Testis (tissue), 3 donors: ENCODE results near the gene SNAP47. TPM values are rescaled to one million over a fixed set of nuclear protein-coding genes. Genes with fewer than 3 reads are reported as not detected.

ENCODE experiments used
- DNase-seq: peaks from one replicate; pipeline ENCODE4 v3.0.0-alpha.2; 2019
- H3K27ac ChIP-seq, 2 donors: fragments of 200-600 bp; sonication (generic); one replicate each; pipeline ENCODE4 v1.5.1; 2019
- H3K27me3 ChIP-seq: fragments of 200-600 bp; sonication (generic); one replicate; pipeline ENCODE4 v1.5.1; 2019
- H3K36me3 ChIP-seq: fragments of 200-600 bp; sonication (generic); one replicate; pipeline ENCODE4 v1.5.1; 2017; ENCODE audit warnings: low read depth; ENCODE audit errors: missing control alignments
- H3K4me1 ChIP-seq: fragments of 200-600 bp; sonication (generic); one replicate; pipeline ENCODE4 v1.5.1; 2019
- H3K4me3 ChIP-seq, 2 donors: fragments of 200-600 bp; sonication (generic); one replicate each; pipeline ENCODE4 v1.5.1; 2017 to 2019
- H3K9me3 ChIP-seq: fragments of 200-600 bp; sonication (generic); one replicate; pipeline ENCODE4 v1.5.1; 2017
- POLR2A ChIP-seq: fragments of 450-650 bp; IDR thresholded peaks from one replicate; pipeline ENCODE4 v1.6.1; 2017; ENCODE audit warnings: antibody characterized with exemption, mild to moderate bottlenecking, moderate library complexity
- WGBS, 2 donors: methylation state at CpG; one replicate each; pipeline ENCODE4 v1.1.5; 2018; 5-methylcytosine and 5-hydroxymethylcytosine counted together
- intact Hi-C: fragments of 100-400 bp; cut with DNase I; formaldehyde crosslinking; loops from one replicate; pipeline ENCODE4 v1.15.1; 2023; ENCODE audit warnings: low total_unique reads
- polyA plus RNA-seq: library from polyadenylated mRNA; stranded (reverse); fragments of 350-450 nt; fragmentation: Illumina TruSeq; extraction: RNeasy Lipid Tissue Mini Kit (QIAGEN cat#74804); gene quantifications from one replicate; pipeline ENCODE4 v1.2.3, GENCODE V29; 2014; ENCODE audit warnings: low read depth, low replicate concordance; ENCODE audit not compliant: insufficient read depth
- total RNA-seq, 2 donors: library from RNA; depleted of rRNA; stranded (reverse); fragments of >200 nt; gene quantifications; one replicate each; pipeline ENCODE4 v1.2.3, GENCODE V29; 2016
- TF ChIP-seq, protein P1 (sequence below), 3 experiments: fragments of 450-650 bp in 2 of 3; fragments of 200-600 bp in 1 of 3; sonication (generic) in 1 of 3; IDR thresholded peaks; one replicate each; pipeline ENCODE4 v1.5.1; 2016 to 2019; ENCODE audit warnings: antibody characterized with exemption in 3 of 3, mild to moderate bottlenecking in 2 of 3, moderate library complexity in 1 of 3

SNAP47 gene
- total and polyA plus RNA-seq, 3 donors from 2014 or later, result 72.2 to 80.3 (median 77.6) TPM

DNA sequence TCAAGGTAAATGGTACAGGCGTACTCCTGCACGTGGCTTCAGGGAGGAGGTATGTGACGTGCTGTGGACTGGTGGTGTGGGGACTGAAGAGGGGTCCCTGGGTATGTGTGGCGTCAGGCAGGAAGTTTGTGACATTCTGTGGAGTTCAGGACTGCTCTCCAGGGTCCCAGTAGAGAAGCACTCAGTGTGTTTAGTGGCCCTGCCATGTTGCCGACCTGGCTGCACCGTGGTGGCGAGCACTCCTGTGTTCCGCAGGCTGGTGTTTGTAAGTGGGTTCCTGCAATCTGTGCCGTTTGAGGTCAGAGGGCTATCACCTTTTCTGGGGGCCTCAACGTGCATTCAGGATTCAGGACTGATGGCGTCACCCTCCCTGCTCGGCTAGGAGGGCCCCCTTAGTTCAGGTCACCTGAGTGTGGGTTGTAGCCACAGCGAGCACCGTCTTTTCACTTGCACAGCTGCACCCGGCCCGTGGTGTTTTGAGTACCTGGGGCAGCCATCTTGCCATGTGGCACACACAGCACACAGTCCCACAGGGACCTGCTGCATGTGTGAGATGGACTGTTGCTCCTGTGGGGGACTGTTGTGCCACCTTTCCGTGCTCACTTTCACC is 26.5 kb downstream of the SNAP47 start:
- no peaks in the 10 kb centered on the region for H3K9me3 ChIP-seq
- H3K36me3 ChIP-seq, result no peaks in the 10 kb centered on the region
- H3K27me3 ChIP-seq, result no peaks in the 10 kb centered on the region
- intact Hi-C loops, result loop anchor here (2.0 to 10.0 kb wide), 2 partner anchors 183 to 847 kb away; no protein-coding TSS in a partner anchor
- no peak for DNase-seq
- H3K27ac ChIP-seq, result no peak overlapping the region
- no peak overlapping the region for H3K4me3 ChIP-seq
- H3K4me1 ChIP-seq, result no peaks in the 10 kb centered on the region
- TF ChIP-seq POLR2A, result no peak
- TF ChIP-seq, protein P1, sequence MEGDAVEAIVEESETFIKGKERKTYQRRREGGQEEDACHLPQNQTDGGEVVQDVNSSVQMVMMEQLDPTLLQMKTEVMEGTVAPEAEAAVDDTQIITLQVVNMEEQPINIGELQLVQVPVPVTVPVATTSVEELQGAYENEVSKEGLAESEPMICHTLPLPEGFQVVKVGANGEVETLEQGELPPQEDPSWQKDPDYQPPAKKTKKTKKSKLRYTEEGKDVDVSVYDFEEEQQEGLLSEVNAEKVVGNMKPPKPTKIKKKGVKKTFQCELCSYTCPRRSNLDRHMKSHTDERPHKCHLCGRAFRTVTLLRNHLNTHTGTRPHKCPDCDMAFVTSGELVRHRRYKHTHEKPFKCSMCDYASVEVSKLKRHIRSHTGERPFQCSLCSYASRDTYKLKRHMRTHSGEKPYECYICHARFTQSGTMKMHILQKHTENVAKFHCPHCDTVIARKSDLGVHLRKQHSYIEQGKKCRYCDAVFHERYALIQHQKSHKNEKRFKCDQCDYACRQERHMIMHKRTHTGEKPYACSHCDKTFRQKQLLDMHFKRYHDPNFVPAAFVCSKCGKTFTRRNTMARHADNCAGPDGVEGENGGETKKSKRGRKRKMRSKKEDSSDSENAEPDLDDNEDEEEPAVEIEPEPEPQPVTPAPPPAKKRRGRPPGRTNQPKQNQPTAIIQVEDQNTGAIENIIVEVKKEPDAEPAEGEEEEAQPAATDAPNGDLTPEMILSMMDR (IDR thresholded peaks at IDR 0.05), result no peak
- 88 to 89% methylated on average over 12 to 17 of the region's 17 CpGs for WGBS, 2 donors

DNA sequence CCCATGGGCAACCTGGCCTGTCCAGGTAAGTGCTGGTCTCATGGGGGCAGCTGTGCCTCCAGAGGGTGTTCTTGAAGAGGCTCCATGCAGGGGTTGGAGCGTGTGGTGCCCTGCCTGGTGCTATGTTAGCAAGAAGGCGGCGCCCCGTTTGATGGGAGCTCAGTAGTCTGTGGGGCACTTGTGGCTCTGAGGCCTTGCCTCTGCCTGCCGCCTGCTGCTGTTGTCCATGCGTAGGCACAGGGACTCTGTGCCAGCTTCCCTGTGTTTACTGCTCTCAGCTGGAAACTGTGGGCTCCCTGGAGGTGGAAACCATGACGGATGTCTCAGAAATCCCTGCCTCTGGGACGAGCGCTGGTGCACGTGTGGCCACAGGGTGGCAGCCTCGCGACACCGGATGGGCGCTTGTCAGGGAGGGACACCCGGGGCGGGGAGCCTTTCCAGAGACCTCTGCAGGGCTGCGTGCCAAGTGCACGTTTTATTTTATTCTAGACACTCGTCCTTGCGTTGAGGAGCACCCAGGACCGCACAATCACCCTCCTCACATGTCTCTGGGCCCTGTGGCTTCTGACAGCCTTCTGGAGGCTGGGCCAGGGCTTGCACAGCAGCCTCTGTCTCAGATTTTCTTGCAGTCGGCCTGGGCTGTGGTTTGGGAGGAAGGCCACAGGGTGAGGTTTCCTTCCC is 27.1 kb downstream of the SNAP47 start:
- WGBS, 2 donors, result 35 to 46% methylated on average over 19 to 22 of the region's 22 CpGs
- no peaks in the 10 kb centered on the region for H3K27me3 ChIP-seq
- TF ChIP-seq, protein P1 (IDR thresholded peaks at IDR 0.05), result peak; percentile 71 to 83 (median 83)
- TF ChIP-seq POLR2A, result no peak
- H3K4me3 ChIP-seq, result no peak overlapping the region
- no peaks in the 10 kb centered on the region for H3K4me1 ChIP-seq
- H3K27ac ChIP-seq, result no peak overlapping the region
- peak; percentile 86 for DNase-seq
- H3K36me3 ChIP-seq, result no peaks in the 10 kb centered on the region
- intact Hi-C loops, result loop anchor here (2.0 to 10.0 kb wide), 2 partner anchors 182 to 848 kb away; no protein-coding TSS in a partner anchor
- no peaks in the 10 kb centered on the region for H3K9me3 ChIP-seq

DNA sequence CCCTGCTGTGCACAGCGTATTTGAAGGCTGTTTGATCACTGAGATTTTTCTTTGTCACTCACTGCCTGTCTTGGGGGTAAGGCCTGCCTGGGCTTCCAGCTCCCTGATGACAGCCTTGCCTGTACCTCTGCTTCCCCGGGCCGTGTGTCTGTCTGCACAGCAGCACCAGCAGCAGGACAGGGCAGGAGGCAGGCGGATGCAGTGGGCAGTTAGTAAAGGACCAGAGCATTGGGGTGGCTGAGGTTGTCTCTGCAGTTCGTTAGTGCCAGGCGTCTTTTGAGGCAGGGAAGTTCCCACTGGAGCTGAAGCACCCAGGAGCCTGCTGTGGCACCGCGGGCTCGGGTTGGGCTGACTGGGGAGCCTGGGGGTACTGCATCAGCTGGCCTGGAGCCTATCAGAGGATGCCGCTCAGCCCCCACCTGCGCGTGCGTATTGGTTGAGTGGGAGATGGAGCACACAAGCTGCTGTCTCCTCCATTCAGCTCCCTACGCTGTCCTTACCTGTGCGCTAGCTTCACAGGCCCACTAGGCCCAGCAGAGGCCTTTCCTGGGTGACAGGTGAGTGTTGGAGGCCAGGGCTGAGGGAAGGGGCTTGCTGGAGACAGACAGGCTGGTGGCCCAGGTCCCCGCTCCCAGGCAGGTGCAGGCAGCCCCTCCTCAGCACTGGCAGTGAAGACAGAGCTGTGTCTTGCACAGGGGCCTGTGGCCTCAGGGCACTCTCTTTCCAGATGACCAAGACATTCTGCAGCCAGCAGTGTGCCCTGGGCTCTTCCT is 28.2 kb downstream of the SNAP47 start:
- no peaks in the 10 kb centered on the region for H3K36me3 ChIP-seq
- H3K9me3 ChIP-seq, result no peaks in the 10 kb centered on the region
- H3K4me3 ChIP-seq, result no peak overlapping the region
- H3K27me3 ChIP-seq, result no peaks in the 10 kb centered on the region
- WGBS, 2 donors, result 94 to 98% methylated on average over 6 to 16 of the region's 16 CpGs
- DNase-seq, result no peak
- H3K27ac ChIP-seq, result no peak overlapping the region
- H3K4me1 ChIP-seq, result no peaks in the 10 kb centered on the region
- intact Hi-C loops, result loop anchor here (2.0 to 10.0 kb wide), 2 partner anchors 181 to 849 kb away; no protein-coding TSS in a partner anchor
- TF ChIP-seq, protein P1 (IDR thresholded peaks at IDR 0.05), result no peak
- no peak for TF ChIP-seq POLR2A

DNA sequence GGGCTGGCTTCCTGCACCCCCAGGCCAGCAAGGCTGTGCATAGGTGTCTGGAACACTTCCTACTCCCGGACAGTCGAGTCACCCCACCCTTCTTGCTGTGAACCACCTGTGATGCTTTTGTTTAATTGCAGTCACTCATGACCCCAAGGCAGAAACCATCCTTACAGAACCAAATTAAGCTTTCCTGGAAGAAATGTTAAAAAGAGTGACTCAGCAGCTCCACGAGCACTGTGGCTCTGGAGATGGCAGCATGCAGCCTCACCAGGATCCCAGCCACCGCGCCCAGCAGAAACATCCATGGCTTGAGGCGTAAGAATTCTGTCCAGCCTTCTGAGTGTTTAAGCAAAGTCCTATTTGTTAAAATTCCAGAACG is 28.8 kb downstream of the SNAP47 start:
- intact Hi-C loops, result loop anchor here (10.0 kb wide), 1 partner anchor 849 kb away; no protein-coding TSS in a partner anchor
- Histone ChIP-seq H3K4me1 (no peaks in the 10 kb centered on the region), H3K36me3 (no peaks in the 10 kb centered on the region), H3K4me3 (no peak overlapping the region), H3K9me3 (no peaks in the 10 kb centered on the region), H3K27ac (no peak overlapping the region), H3K27me3 (no peaks in the 10 kb centered on the region)
- WGBS, 2 donors, result 85 to 93% methylated on average over 7 of the region's 7 CpGs
- DNase-seq, result no peak
- TF ChIP-seq, protein P1 (IDR thresholded peaks at IDR 0.05), result no peak
- no peak for TF ChIP-seq POLR2A
